Measurements from ENCODE around the gene ULK4.
"Not testable (repeated sequence)": the region's sequence is repeated elsewhere in the genome, so short reads cannot be mapped to it uniquely, and the experiment has no call there.

The ULK4 gene

GRCh38 chr3:41462103-41462691 lies 499.7 kb downstream of the ULK4 start:
- no peak for TF ChIP-seq CTCF (IDR thresholded peaks at IDR 0.05; ENCODE audit: insufficient read depth, low read depth, low read length, missing control alignments)
- DNase-seq (ENCODE audit: low read depth): no peak
- no peak overlapping the region for H3K4me3 ChIP-seq (ENCODE audit: low read depth, low read length)

DNA sequence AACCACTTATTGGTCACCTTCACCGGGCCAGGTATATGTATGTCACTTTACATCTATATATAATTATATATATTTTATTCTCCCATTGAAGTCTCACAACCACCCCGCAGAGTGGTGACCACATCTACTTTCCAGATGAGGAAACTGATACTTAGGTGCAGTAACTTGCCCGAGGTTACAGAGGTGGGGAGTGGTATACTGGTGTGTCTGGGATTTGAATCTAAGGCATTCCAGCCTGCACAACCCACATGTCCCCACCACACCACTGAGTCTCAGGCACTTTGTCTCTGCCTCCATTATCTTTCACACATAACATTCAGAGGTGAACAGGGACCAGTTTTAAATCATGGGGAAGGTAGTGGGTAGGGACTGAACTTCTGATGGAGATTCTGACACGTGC lies 501.2 kb downstream of the ULK4 start:
- DNase-seq (ENCODE audit: low read depth): no peak
- TF ChIP-seq CTCF (IDR thresholded peaks at IDR 0.05; ENCODE audit: insufficient read depth, low read depth, low read length, missing control alignments): no peak
- H3K4me3 ChIP-seq (ENCODE audit: low read depth, low read length): no peak overlapping the region

- no peak for TF ChIP-seq CTCF (IDR thresholded peaks at IDR 0.05; ENCODE audit: insufficient read depth, low read depth, low read length, missing control alignments)
- no peak for DNase-seq (ENCODE audit: low read depth)
- no peak overlapping the region for H3K4me3 ChIP-seq (ENCODE audit: low read depth, low read length)
Observed at GRCh38 chr3:41457176-41457575, 504.7 kb downstream of the ULK4 start.

DNA sequence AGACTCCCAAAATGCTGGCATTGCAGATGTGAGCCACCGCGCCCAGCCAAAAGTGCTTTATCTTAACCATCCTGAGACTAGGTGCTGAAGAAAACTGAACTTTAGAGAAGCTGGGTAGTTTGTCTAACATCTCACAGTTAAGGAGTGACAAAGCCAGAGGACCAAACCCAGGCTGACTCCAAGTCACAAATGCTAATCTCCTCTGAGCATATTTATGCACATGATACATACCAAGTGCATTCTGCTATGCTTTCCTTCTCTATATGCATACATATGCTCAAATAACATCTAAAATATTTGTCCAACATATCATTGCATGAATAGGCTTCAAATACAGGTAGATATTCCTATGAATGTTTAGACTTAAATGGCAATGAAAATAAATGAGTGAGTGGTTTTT lies 505.7 kb downstream of the ULK4 start:
- no peak overlapping the region for H3K4me3 ChIP-seq (ENCODE audit: low read depth, low read length)
- DNase-seq (ENCODE audit: low read depth): no peak
- TF ChIP-seq CTCF (IDR thresholded peaks at IDR 0.05; ENCODE audit: insufficient read depth, low read depth, low read length, missing control alignments): no peak

DNA sequence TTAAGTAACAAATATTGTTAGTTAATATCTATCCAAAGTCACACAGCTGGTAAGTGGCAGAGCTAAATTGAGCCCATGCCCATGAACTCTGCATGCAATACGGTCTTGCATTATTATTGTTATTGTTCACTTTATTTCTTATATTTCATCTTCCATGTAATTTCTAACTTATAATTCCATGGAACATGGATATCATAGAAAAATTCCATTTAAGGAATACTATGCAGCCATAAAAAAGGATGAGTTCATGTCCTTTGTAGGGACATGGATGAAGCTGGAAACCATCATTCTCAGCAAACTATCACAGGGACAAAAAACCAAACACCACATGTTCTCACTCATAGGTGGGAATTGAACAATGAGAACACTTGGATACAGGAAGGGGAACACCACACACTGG lies 508.3 kb downstream of the ULK4 start:
- not testable (repeated sequence) for DNase-seq (ENCODE audit: low read depth); H3K4me3 ChIP-seq (ENCODE audit: low read depth, low read length)

DNA sequence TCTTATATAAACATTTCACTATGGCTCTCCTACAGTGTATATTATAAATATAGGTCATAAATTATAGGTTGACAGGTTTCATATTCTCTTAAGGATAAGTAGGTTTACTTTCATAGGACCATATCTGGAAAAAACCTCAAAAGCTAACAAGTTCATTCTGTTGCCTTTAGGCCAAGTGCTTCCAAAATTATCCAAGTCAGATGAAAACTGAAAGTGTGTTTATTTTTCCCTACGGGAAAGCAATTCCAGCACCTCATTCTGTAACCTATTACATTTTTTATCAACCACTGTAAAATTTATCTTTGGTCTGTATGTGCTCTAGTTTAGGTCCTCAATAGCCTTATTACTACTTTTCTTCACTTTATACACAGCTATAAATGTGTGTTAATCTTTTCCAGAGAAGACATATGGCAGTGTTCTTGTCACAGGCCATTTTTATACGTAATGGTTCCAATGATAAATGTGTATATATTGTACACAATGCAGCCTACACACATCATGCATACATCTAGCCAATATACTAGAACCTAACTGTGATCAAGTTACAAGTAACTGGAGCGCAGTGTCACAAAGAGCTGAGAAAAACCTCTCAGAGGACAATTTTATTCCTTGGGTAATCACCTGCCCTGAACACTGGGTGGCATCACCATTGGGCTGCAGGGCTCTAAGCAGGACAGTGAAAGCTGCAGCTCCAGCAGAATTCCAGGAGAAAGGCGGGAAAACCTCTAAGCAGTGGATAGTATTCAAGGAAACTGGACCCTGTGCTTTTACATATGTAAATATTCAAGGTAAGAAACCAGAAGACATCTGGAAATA lies 511.3 kb downstream of the ULK4 start:
- DNase-seq (ENCODE audit: low read depth): no peak
- no peak for TF ChIP-seq CTCF (IDR thresholded peaks at IDR 0.05; ENCODE audit: insufficient read depth, low read depth, low read length, missing control alignments)

GRCh38 chr3:41448396-41448795 lies 513.5 kb downstream of the ULK4 start:
- no peak for DNase-seq (ENCODE audit: low read depth)
- H3K4me3 ChIP-seq (ENCODE audit: low read depth, low read length): no peak overlapping the region
- TF ChIP-seq CTCF (IDR thresholded peaks at IDR 0.05; ENCODE audit: insufficient read depth, low read depth, low read length, missing control alignments): no peak

More for the DNA sequence above, 511.3 kb downstream of the ULK4 start:
- H3K4me3 ChIP-seq (ENCODE audit: low read depth, low read length): no peak overlapping the region
